ENCODE data around the gene ANKRD16. TPM values are rescaled to one million over a fixed set of nuclear protein-coding genes. Genes with fewer than 3 reads are reported as not detected.
A peak's percentile ranks its signal among the peaks of the same experiment; 100 is the strongest.

The ANKRD16 gene
- total RNA-seq, 4 donors from 2014 or later, result 8.5 to 21.7 (median 17.8) TPM

DNA sequence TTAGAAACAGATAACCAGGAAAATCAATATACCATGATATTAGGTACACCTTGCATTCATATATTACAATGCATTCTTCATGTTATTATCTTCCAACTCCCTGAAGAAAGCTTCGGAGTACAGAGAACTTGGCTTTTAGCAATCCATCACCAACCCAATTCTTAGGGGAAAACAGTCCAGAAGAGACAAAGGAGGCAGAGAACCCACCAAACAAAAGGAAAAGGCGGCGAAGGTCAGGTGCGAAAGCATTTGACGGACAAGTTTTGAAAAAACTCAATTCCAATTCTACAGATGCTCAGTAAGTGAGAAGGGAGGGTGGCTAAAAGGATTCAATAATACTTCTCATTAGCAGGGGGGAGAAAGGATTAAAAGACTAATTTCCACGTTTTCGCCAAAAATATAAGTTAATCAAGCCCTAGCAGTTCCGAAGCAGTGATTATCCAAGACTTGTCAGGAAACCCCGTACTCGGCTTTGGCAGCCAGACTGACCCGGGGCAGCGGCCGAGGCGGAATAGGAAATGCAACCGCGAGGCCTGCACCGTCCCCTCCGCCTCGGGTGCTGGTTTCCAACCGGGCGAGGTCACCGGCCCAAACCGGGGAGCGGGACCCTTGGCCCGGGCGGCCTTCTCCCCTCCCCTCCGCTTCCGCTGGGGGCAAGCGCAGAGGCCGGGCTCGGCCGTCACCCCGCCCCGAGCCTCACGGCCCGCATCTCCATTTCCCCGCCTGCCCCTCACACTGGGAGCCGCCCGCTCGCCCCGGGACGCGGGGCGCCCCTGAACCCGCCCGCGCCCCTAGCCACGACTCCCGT lies 77.2 kb downstream of the ANKRD16 start:
- TF ChIP-seq POLR2AphosphoS5 (IDR thresholded peaks at IDR 0.05) (peak in 1 of 3 donors; percentile 16), POLR2A (IDR thresholded peaks at IDR 0.05) (no peak), EP300 (IDR thresholded peaks at IDR 0.05; ENCODE audit: low read depth) (no peak)
- TF ChIP-seq, protein P1, sequence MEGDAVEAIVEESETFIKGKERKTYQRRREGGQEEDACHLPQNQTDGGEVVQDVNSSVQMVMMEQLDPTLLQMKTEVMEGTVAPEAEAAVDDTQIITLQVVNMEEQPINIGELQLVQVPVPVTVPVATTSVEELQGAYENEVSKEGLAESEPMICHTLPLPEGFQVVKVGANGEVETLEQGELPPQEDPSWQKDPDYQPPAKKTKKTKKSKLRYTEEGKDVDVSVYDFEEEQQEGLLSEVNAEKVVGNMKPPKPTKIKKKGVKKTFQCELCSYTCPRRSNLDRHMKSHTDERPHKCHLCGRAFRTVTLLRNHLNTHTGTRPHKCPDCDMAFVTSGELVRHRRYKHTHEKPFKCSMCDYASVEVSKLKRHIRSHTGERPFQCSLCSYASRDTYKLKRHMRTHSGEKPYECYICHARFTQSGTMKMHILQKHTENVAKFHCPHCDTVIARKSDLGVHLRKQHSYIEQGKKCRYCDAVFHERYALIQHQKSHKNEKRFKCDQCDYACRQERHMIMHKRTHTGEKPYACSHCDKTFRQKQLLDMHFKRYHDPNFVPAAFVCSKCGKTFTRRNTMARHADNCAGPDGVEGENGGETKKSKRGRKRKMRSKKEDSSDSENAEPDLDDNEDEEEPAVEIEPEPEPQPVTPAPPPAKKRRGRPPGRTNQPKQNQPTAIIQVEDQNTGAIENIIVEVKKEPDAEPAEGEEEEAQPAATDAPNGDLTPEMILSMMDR (IDR thresholded peaks at IDR 0.05), result no peak
- Histone ChIP-seq H3K4me3 (peak overlapping the region; percentile 76 to 97 (median 94)), H3K27ac (peak overlapping the region; percentile 98 to 100 (median 100)), H3K27me3 (no peaks in the 10 kb centered on the region), H3K9me3 (no peaks in the 10 kb centered on the region), H3K4me1 (peaks cover 20 to 51% (median 40%) of the 10 kb centered on the region in 4 donors), H3K36me3 (no peaks in the 10 kb centered on the region)
- peak; percentile 55 for DNase-seq
- WGBS, 2 donors (ENCODE audit: low coverage in 1 of 2), result 0 to 2% methylated on average over 7 to 41 of the region's 49 CpGs
- in situ Hi-C loops (cut with MboI; ENCODE audit: low pct_ligation_motif_present in 1 of 4, low pct_unique_long_range_greater_than_20kb in 1 of 4, low sequenced_read_pairs in 3 of 4) (loop anchor here in 1 of 4 donors (10.0 kb wide), 1 partner anchor 62 kb away; no protein-coding TSS in a partner anchor), intact Hi-C loops (cut with DNase I; ENCODE audit: low total_unique reads) (no loop called here)

Other genes with a start within 250 kb of the ANKRD16 start
- 10 to 100 TPM; 14.5 to 73.3 (median 61.0) TPM for gene ASB13, start 223.3 kb downstream of the ANKRD16 start, total RNA-seq
- gene TASOR2, start 205.1 kb downstream of the ANKRD16 start, total RNA-seq, result 100 to 1,000 TPM in 1 of 4 donors, 10 to 100 TPM in 3; 55.0 to 106 (median 75.9) TPM
- gene GDI2, start 76.5 kb downstream of the ANKRD16 start, total RNA-seq, result 100 to 1,000 TPM; 122 to 270 (median 203) TPM
- 100 to 1,000 TPM; 101 to 143 (median 120) TPM for gene FBH1, start 350 bp upstream of the ANKRD16 start, total RNA-seq
- gene IL15RA, start 87.7 kb upstream of the ANKRD16 start, total RNA-seq, result 10 to 100 TPM in 3 of 4 donors, 1 to 10 TPM in 1; 3.7 to 58.1 (median 24.6) TPM
- 1 to 10 TPM in 1 of 4 donors, under 1 TPM in 1, not detected in 2; 0.79 to 1.1 TPM for gene IL2RA, start 172.5 kb upstream of the ANKRD16 start, total RNA-seq
- 10 to 100 TPM; 45.0 to 80.7 (median 64.7) TPM for gene RBM17, start 199.1 kb upstream of the ANKRD16 start, total RNA-seq